Ectodermal cell (in vitro differentiated cells): ENCODE data around the gene RPS6KL1. TPM values are rescaled to one million over a fixed set of nuclear protein-coding genes. Genes with fewer than 3 reads are reported as not detected.

ENCODE experiments used
- H3K27ac ChIP-seq: 2 replicates; pipeline ENCODE4 v1.7.0; 2013; ENCODE audit warnings: mild to moderate bottlenecking, low read depth, low read length; ENCODE audit not compliant: insufficient read depth, poor library complexity, severe bottlenecking
- H3K27me3 ChIP-seq: 2 replicates; pipeline ENCODE4 v1.7.0; 2013; ENCODE audit warnings: mild to moderate bottlenecking, low read length; ENCODE audit not compliant: insufficient read depth, control insufficient read depth, poor library complexity, severe bottlenecking
- H3K36me3 ChIP-seq: one replicate; pipeline ENCODE4 v1.7.0; 2013; ENCODE audit warnings: low read length; ENCODE audit not compliant: control insufficient read depth, insufficient read depth
- H3K4me1 ChIP-seq: one replicate; pipeline ENCODE4 v1.7.0; 2013; ENCODE audit warnings: low read length; ENCODE audit not compliant: control insufficient read depth, insufficient read depth
- H3K4me3 ChIP-seq: 2 replicates; pipeline ENCODE4 v1.7.0; 2013; ENCODE audit warnings: low read depth, low read length, control low read depth; ENCODE audit not compliant: insufficient read depth
- H3K9me3 ChIP-seq: 2 replicates; pipeline ENCODE4 v1.7.0; 2013; ENCODE audit warnings: mild to moderate bottlenecking, low read length, moderate library complexity; ENCODE audit not compliant: control insufficient read depth
- WGBS, 2 experiments: methylation state at CpG; one replicate each; pipeline ENCODE4 v1.1.7; 2013; ENCODE audit warnings: missing lambda C conversion rate in 2 of 2; 5-methylcytosine and 5-hydroxymethylcytosine counted together
- polyA plus RNA-seq, 4 experiments: library from polyadenylated mRNA; stranded (reverse); fragments of 50-300 nt; gene quantifications; one replicate each; pipeline ENCODE4 v1.2.3, GENCODE V29; 2013

RPS6KL1 gene, protein sequence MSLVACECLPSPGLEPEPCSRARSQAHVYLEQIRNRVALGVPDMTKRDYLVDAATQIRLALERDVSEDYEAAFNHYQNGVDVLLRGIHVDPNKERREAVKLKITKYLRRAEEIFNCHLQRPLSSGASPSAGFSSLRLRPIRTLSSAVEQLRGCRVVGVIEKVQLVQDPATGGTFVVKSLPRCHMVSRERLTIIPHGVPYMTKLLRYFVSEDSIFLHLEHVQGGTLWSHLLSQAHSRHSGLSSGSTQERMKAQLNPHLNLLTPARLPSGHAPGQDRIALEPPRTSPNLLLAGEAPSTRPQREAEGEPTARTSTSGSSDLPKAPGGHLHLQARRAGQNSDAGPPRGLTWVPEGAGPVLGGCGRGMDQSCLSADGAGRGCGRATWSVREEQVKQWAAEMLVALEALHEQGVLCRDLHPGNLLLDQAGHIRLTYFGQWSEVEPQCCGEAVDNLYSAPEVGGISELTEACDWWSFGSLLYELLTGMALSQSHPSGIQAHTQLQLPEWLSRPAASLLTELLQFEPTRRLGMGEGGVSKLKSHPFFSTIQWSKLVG
- 6.0 TPM for polyA plus RNA-seq (2013, experiment 1 of 4)
- polyA plus RNA-seq (2013, experiment 2 of 4) = 12.9 TPM
- 7.3 TPM for polyA plus RNA-seq (2013, experiment 3 of 4)
- 6.6 TPM for polyA plus RNA-seq (2013, experiment 4 of 4)

DNA sequence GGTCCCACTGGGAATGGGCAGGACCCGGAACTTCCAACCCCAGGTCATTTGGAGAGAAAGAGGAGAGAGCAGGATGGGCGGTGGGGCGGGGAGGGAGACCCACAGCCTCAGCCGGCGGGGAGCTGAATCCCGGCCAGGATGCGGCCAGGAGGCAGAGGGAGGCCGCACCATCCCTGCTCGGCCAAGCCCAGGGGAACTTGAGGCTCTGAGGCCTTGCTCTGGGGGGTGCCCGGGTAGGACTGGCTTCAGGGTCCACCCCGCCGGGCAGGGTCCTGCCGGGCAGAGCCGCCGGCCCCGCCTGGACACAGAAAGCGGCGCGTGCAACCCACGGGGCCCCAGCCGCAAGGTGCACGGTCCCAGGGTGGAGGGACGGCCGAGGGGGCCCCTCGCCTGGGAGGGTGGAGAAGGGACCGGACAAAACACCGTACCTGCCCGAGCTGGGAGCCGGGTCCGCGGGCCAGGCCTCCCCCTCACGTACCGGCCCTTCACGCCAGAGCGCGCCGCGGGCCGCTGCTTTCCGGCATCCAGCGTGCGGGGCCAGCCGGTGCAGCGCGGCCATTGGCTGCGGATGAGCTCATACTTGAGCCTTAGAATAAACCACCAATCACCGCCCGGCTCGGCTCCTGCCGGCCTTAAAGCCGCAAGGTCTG, at the start of gene RPS6KL1:
Gene RPS6KL1, minus strand, starts transcription at position 509 of the 650 bp plus-strand sequence. CDS start 1,719 bp downstream, outside the sequence.
- no peaks in the 10 kb centered on the region for H3K36me3 ChIP-seq
- 1% methylated on average over 48 to 51 of the region's 51 CpGs for WGBS, 2 experiments

DNA sequence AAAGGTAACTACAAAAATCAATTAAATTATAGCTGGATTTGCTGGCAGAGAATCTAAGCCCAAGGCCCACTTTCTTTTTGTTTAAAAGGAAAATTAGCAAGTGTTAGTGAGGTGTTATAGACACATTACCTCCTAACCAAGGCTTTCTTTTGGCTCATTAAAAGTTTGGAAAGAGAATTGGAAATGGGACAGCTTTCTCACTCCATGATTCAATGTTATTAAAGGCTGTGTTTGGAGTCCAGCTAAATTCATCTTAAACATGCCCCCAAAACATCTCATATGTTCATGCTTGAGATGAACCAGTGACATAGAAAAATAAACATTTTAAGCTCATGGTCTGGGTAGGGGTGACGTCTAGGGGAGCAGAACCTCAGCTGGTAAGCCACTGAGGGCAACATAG, 45.8 kb upstream of the RPS6KL1 start:
- Histone ChIP-seq H3K4me3 (no peak overlapping the region), H3K27ac (no peak overlapping the region), H3K9me3 (no peaks in the 10 kb centered on the region), H3K27me3 (no peaks in the 10 kb centered on the region), H3K4me1 (peaks cover 12% of the 10 kb centered on the region), H3K36me3 (no peaks in the 10 kb centered on the region)
- WGBS, 2 experiments = 88 to 94% methylated on average over 1 of the region's 1 CpG

More for the DNA sequence above, at the start of gene RPS6KL1:
- Histone ChIP-seq H3K4me1 (no peaks in the 10 kb centered on the region), H3K27ac (no peak within 1 kb of the TSS), H3K4me3 (peak within 1 kb of the TSS; percentile 64), H3K27me3 (peaks cover 11% of the 10 kb centered on the region), H3K9me3 (no peaks in the 10 kb centered on the region)

DNA sequence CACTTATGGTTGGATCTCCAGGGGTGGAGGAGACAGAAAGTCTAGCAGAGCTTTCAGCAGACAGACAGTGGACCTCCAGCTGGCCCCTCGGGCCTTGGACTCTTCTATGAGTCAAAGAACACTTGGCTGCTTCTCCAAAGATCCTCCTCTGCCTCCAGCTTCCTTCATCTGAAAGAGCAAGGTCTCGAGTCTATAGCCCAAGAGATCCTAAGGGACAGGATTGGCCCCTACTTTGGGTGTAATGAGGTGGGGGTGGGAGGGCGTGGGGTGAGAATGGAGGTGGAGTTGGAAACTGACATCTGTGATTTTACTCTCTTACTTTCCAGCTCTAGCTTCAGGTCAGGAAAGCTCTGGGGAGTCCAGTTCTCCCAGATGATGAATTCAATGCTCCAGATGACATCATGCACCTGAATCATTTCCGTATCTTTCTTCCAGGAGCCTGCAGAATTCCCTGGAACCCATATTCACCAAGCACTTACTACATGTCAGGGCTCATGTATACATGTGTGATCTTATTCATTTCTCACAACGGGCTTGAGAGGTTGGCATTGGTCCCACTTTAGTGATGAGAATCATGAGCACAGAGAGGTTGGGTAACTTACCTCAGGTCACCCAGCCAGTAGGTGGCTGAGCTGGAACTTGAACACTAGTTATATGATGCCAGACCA, 42.6 kb upstream of the RPS6KL1 start:
- WGBS, 2 experiments = 89 to 92% methylated on average over 5 of the region's 5 CpGs
- Histone ChIP-seq H3K4me3 (no peak overlapping the region), H3K27ac (no peak overlapping the region), H3K36me3 (no peaks in the 10 kb centered on the region), H3K9me3 (no peaks in the 10 kb centered on the region), H3K4me1 (peaks cover 10% of the 10 kb centered on the region), H3K27me3 (no peaks in the 10 kb centered on the region)

DNA sequence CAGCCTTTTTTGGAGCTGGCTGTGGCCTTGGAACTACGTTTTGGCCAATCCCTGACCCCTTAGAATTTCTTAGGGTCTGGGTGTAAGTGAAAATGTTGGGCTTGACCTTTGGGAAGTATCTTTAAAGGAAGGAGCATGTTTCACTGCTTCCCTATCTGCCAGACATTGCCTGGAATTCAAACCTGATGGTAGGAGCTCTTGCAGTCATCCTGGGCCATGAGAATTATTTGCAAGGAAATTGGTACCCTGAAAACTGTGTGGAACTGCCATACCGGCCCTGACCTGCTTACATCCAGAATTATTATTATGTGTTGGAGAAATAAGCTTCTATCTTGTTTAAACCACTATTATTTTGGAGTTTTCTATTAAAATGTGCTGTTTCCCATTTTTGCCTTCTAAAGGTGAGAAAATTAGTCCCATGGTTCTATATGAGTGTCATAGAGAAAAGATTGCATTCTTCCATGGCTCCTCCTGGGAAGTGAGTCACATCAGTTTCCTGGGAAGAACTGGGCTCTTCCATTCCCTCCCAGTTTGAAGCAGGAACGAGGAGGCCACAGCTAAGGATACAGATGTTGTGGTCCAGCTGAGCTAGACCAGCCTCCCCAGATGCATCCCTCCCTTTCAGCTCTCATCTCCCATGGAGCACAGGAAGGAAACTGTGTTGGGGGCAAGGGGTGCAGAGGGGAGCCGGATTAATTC, 41.9 kb upstream of the RPS6KL1 start:
- Histone ChIP-seq H3K9me3 (no peaks in the 10 kb centered on the region), H3K27ac (no peak overlapping the region), H3K4me3 (no peak overlapping the region), H3K27me3 (no peaks in the 10 kb centered on the region), H3K4me1 (peaks cover 10% of the 10 kb centered on the region), H3K36me3 (no peaks in the 10 kb centered on the region)
- WGBS, 2 experiments = 91 to 93% methylated on average over 4 of the region's 4 CpGs

GRCh38 chr14:74963705-74964271, 40.7 kb upstream of the RPS6KL1 start:
- WGBS, 2 experiments = 86 to 87% methylated on average over 9 of the region's 9 CpGs
- Histone ChIP-seq H3K27me3 (no peaks in the 10 kb centered on the region), H3K4me1 (peaks cover 10% of the 10 kb centered on the region), H3K27ac (no peak overlapping the region), H3K4me3 (no peak overlapping the region), H3K9me3 (no peaks in the 10 kb centered on the region), H3K36me3 (no peaks in the 10 kb centered on the region)

- no peak overlapping the region for H3K4me3 ChIP-seq
- H3K27ac ChIP-seq = no peak overlapping the region
- no peaks in the 10 kb centered on the region for H3K36me3 ChIP-seq
- no peaks in the 10 kb centered on the region for H3K27me3 ChIP-seq
- H3K9me3 ChIP-seq = no peaks in the 10 kb centered on the region
- peaks cover 10% of the 10 kb centered on the region for H3K4me1 ChIP-seq
- 89 to 91% methylated on average over 12 of the region's 12 CpGs for WGBS, 2 experiments
Observed at GRCh38 chr14:74963178-74963704, 40.2 kb upstream of the RPS6KL1 start.

DNA sequence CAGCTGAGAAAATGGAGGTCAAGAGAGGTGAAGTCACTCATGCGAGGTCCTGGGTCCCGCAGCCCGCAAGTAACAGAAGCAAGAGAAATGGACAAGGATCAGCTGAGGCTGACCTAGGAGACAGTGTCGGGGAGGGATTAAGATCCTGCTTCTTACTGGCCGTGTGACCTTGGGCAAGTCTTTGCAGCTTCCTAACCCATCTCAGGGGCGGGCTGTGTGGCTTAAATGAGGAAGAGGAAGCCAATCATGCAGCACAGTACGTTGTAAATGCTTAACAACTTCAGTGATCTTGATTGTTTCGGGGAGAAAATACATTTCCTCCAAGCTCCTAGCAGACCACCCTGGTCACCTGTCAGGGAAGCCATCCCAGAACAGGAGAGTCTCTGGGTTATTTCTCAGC, 39.4 kb upstream of the RPS6KL1 start:
- no peaks in the 10 kb centered on the region for H3K27me3 ChIP-seq
- H3K4me1 ChIP-seq = peaks cover 10% of the 10 kb centered on the region
- H3K27ac ChIP-seq = no peak overlapping the region
- no peaks in the 10 kb centered on the region for H3K9me3 ChIP-seq
- H3K36me3 ChIP-seq = no peaks in the 10 kb centered on the region
- WGBS, 2 experiments = 92 to 93% methylated on average over 8 of the region's 8 CpGs
- H3K4me3 ChIP-seq = no peak overlapping the region

- Histone ChIP-seq H3K36me3 (no peaks in the 10 kb centered on the region), H3K9me3 (no peaks in the 10 kb centered on the region), H3K27ac (no peak overlapping the region), H3K4me1 (peaks cover 10% of the 10 kb centered on the region), H3K27me3 (no peaks in the 10 kb centered on the region), H3K4me3 (no peak overlapping the region)
- 83 to 86% methylated on average over 11 of the region's 11 CpGs for WGBS, 2 experiments
Observed at GRCh38 chr14:74962046-74962445, 39.0 kb upstream of the RPS6KL1 start.

DNA sequence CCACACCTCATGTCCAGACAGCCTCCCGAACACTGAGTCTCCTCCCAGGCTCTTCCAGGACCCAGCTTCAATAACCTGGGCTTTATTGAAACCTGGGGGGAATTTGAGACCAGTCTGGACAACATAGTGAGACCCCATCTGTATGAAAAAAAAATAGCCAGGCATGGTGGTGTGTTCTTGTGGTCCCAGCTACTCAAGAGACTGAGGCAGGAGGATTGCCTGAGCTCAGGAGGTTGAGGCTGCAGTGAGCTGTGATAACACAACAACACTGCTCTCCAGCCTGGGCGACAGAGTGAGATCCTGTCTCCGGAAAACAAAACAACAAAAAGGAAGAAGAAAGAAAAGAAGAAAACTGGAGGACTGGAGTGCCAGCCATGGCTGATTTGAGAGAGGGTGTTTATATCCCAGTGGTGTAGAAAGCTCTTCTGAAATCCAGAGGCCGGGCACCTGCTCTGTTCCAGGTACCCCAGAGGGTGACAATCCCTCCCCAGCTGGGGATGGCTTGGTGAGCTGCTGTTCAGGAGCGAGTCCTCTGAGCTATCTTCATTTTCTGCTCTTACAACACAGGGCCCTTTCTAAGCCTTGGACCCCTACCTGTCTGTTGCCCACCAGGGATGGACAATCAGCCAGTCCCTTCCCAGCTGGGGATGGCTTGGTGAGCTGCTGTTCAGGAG, 38.3 kb upstream of the RPS6KL1 start:
- WGBS, 2 experiments = 87 to 90% methylated on average over 5 of the region's 5 CpGs
- no peaks in the 10 kb centered on the region for H3K9me3 ChIP-seq

More for the DNA sequence above, 38.3 kb upstream of the RPS6KL1 start:
- Histone ChIP-seq H3K4me1 (peaks cover 13% of the 10 kb centered on the region), H3K27me3 (peaks cover under 1% of the 10 kb centered on the region), H3K4me3 (no peak overlapping the region), H3K36me3 (no peaks in the 10 kb centered on the region), H3K27ac (no peak overlapping the region)
